ENCODE measurements around the gene TCF19. TPM values are rescaled to one million over a fixed set of nuclear protein-coding genes. Genes with fewer than 3 reads are reported as not detected.

Gene TCF19
- total and polyA plus RNA-seq, 2 donors (not counting 3 experiments of a cell fraction or from before 2014, with no cell fraction given): 13.9 to 31.7 TPM

DNA sequence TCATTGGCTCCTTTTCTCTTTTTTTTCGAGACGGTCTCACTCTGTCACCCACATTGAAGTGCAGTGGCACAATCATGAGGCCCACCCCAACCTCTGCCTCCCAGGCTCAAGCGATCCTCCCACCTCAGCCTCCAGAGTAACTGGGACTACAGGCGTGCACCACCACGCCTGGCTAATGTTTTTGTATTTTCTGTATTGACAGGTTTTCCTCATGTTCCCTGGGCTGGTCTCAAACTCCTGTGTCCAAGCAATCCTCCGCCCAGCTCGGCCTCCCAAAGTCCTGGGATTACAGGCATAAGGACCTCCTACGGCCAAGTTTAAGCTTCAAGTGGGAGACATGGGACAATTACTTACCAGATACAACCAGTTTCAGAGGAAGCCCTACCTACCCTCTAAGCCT, 21.5 kb downstream of the TCF19 start:
- no TSS peak for BruUV-seq (replicated peaks)
- Histone ChIP-seq H3K9me3 (replicated peaks; ENCODE audit: control insufficient read depth, insufficient read depth, low read length) (no peaks in the 10 kb centered on the region), H3K4me1 (ENCODE audit: control insufficient read depth, extremely low read depth, insufficient read depth, low read length) (peaks cover 6% of the 10 kb centered on the region), H2AFZ (ENCODE audit: low read depth, low read length) (no peak overlapping the region), H3K4me3 (replicated peaks in 1 of 3; ENCODE audit: insufficient read depth in 1 of 3, low read depth in 1 of 3, low read length in 3 of 3) (peak overlapping the region in 2 of 3 experiments; percentile 12 to 53), H3K27ac (ENCODE audit: insufficient read depth, low read depth, low read length) (no peak overlapping the region), H3K4me2 (ENCODE audit: insufficient read depth, low read length) (peak overlapping the region; percentile 5), H3K9ac (replicated peaks; ENCODE audit: extremely low read depth, insufficient read depth, low read length) (no peak overlapping the region), H3K9me1 (replicated peaks; ENCODE audit: control insufficient read depth, extremely low read depth, insufficient read depth, low read length) (no peaks in the 10 kb centered on the region), H3K36me3 (ENCODE audit: control insufficient read depth in 2 of 2, extremely low read depth in 1 of 2, insufficient read depth in 2 of 2, low read length in 2 of 2) (no peaks in the 10 kb centered on the region), H3K79me2 (ENCODE audit: control insufficient read depth, insufficient read depth, low read length) (no peaks in the 10 kb centered on the region), H4K20me1 (replicated peaks; ENCODE audit: control insufficient read depth, extremely low read depth, insufficient read depth, low read length) (no peaks in the 10 kb centered on the region), H3K27me3 (ENCODE audit: control insufficient read depth in 2 of 2, insufficient read depth in 2 of 2, low read length in 2 of 2) (no peaks in the 10 kb centered on the region)
- TF ChIP-seq, protein P1, sequence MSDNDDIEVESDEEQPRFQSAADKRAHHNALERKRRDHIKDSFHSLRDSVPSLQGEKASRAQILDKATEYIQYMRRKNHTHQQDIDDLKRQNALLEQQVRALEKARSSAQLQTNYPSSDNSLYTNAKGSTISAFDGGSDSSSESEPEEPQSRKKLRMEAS (IDR thresholded peaks at IDR 0.05; ENCODE audit: insufficient read depth, insufficient read length): no peak
- no peak for TF ChIP-seq FOS (IDR thresholded peaks at IDR 0.05; ENCODE audit: borderline replicate concordance, insufficient read depth, low read length)
- TF ChIP-seq POLR2A (IDR thresholded peaks at IDR 0.05; ENCODE audit: low read depth, low read length): no peak
- no peak for TF ChIP-seq JUN (IDR thresholded peaks at IDR 0.05; ENCODE audit: borderline replicate concordance, insufficient read depth, insufficient read length, low read depth)
- FAIRE-seq: no peak
- POLR2A ChIA-PET: no interaction called here
- intact Hi-C loops (cut with micrococcal nuclease) (loop anchor here (1.0 kb wide), 1 partner anchor 22 kb away; the partner anchor contains the start of gene TCF19), dilution Hi-C loops (cut with MboI; ENCODE audit: extremely low pct_ligation_motif_present, low sequenced_read_pairs) (no loop called here)
- no peak for DNase-seq (ENCODE audit: low read depth, low spot score)
- CTCF ChIA-PET: interaction anchor here (2.9 kb wide), 1 partner anchor 13 kb away, joined by 12 read pairs; no protein-coding TSS in a partner anchor

DNA sequence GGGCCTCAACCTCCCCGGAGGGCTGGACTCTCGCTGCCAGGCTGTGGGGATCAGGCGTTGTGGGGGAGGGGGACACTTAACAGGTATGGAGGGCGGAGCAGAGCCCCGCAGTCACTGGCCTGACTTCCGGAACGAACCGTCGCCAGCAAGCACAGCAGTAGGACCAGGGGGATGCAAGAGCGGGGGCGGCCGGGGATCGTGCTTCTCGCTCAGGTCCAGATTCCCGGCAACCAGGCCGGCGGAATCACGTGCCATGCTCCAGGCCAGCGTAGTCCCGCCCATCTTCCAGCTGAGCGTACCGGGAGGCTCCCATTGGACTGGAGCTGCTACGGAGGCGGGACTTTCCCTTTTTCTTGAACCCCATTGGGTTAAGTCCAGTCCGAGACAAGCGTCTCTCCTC, 22.1 kb downstream of the TCF19 start:
- TF ChIP-seq, protein P1 (IDR thresholded peaks at IDR 0.05; ENCODE audit: insufficient read depth, insufficient read length): no peak
- TF ChIP-seq JUN (IDR thresholded peaks at IDR 0.05; ENCODE audit: borderline replicate concordance, insufficient read depth, insufficient read length, low read depth) (no peak), POLR2AphosphoS5 (IDR thresholded peaks at IDR 0.05; ENCODE audit: insufficient read depth, low read depth, low read length) (no peak), MYC (IDR thresholded peaks at IDR 0.05; ENCODE audit: low read depth, low read length) (no peak), GATA2 (IDR thresholded peaks at IDR 0.05; ENCODE audit: insufficient read depth, insufficient read length, low read depth, low read length) (no peak), FOS (IDR thresholded peaks at IDR 0.05; ENCODE audit: borderline replicate concordance, insufficient read depth, low read length) (no peak), POLR2A (IDR thresholded peaks at IDR 0.05; ENCODE audit: low read depth, low read length) (no peak), EZH2 (IDR thresholded peaks at IDR 0.05; ENCODE audit: borderline replicate concordance, low read depth, low read length, severe bottlenecking) (no peak)
- TF ChIP-seq, protein P2, sequence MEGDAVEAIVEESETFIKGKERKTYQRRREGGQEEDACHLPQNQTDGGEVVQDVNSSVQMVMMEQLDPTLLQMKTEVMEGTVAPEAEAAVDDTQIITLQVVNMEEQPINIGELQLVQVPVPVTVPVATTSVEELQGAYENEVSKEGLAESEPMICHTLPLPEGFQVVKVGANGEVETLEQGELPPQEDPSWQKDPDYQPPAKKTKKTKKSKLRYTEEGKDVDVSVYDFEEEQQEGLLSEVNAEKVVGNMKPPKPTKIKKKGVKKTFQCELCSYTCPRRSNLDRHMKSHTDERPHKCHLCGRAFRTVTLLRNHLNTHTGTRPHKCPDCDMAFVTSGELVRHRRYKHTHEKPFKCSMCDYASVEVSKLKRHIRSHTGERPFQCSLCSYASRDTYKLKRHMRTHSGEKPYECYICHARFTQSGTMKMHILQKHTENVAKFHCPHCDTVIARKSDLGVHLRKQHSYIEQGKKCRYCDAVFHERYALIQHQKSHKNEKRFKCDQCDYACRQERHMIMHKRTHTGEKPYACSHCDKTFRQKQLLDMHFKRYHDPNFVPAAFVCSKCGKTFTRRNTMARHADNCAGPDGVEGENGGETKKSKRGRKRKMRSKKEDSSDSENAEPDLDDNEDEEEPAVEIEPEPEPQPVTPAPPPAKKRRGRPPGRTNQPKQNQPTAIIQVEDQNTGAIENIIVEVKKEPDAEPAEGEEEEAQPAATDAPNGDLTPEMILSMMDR (IDR thresholded peaks at IDR 0.05; ENCODE audit: extremely low read depth in 1 of 2, insufficient read depth in 1 of 2, low read depth in 1 of 2, low read length in 2 of 2): no peak
- ChIA-PET POLR2A (no interaction called here), CTCF (interaction anchor here (0.7 to 2.9 kb wide), 2 partner anchors 12 to 43 kb away, joined by 4 to 12 read pairs; no protein-coding TSS in a partner anchor)
- H3K36me3 ChIP-seq (ENCODE audit: control insufficient read depth in 2 of 2, extremely low read depth in 1 of 2, insufficient read depth in 2 of 2, low read length in 2 of 2): no peaks in the 10 kb centered on the region
- H3K4me1 ChIP-seq (ENCODE audit: control insufficient read depth, extremely low read depth, insufficient read depth, low read length): peaks cover 6% of the 10 kb centered on the region
- no TSS peak for BruUV-seq (replicated peaks)
- intact Hi-C loops (cut with micrococcal nuclease): loop anchor here (1.0 kb wide), 1 partner anchor 22 kb away; the partner anchor contains the start of gene TCF19
- H2AFZ ChIP-seq (ENCODE audit: low read depth, low read length): peak overlapping the region; percentile 1
- no peak for FAIRE-seq
- H3K27ac ChIP-seq (ENCODE audit: insufficient read depth, low read depth, low read length): no peak overlapping the region
- H3K4me3 ChIP-seq (replicated peaks in 1 of 3; ENCODE audit: insufficient read depth in 1 of 3, low read depth in 1 of 3, low read length in 3 of 3): peak overlapping the region in 2 of 3 experiments; percentile 12 to 53
- H3K4me2 ChIP-seq (ENCODE audit: insufficient read depth, low read length): peak overlapping the region; percentile 5
- DNase-seq (ENCODE audit: low read depth, low spot score): peak; percentile 89
- no peaks in the 10 kb centered on the region for H3K79me2 ChIP-seq (ENCODE audit: control insufficient read depth, insufficient read depth, low read length)
- no peaks in the 10 kb centered on the region for H4K20me1 ChIP-seq (replicated peaks; ENCODE audit: control insufficient read depth, extremely low read depth, insufficient read depth, low read length)
- dilution Hi-C loops (cut with MboI; ENCODE audit: extremely low pct_ligation_motif_present, low sequenced_read_pairs): no loop called here
- H3K9me1 ChIP-seq (replicated peaks; ENCODE audit: control insufficient read depth, extremely low read depth, insufficient read depth, low read length): no peaks in the 10 kb centered on the region
- H3K27me3 ChIP-seq (ENCODE audit: control insufficient read depth in 2 of 2, insufficient read depth in 2 of 2, low read length in 2 of 2): no peaks in the 10 kb centered on the region
- H3K9ac ChIP-seq (replicated peaks; ENCODE audit: extremely low read depth, insufficient read depth, low read length): no peak overlapping the region
- no peaks in the 10 kb centered on the region for H3K9me3 ChIP-seq (replicated peaks; ENCODE audit: control insufficient read depth, insufficient read depth, low read length)

All from endothelial cell of umbilical vein (primary cell).